ENCODE measurements around the gene ADPRS. TPM values are rescaled to one million over a fixed set of nuclear protein-coding genes. Genes with fewer than 3 reads are reported as not detected.

The ADPRS gene
- total RNA-seq, 5 donors from 2014 or later (not counting 1 experiment from before 2014, with no cell fraction given): 19.0 to 30.2 (median 28.1) TPM

- peak overlapping the region in 1 of 2 donors; percentile 77 for H3K27ac Mint-ChIP-seq
- Histone ChIP-seq H3K4me3 (ENCODE audit: control insufficient read depth in 1 of 2, extremely low read depth in 1 of 2, low read length in 1 of 2) (no peak overlapping the region), H3K9me3 (no peaks in the 10 kb centered on the region), H3K4me1 (ENCODE audit: control insufficient read depth in 1 of 2, extremely low read depth in 1 of 2, insufficient read depth in 2 of 2, low read length in 2 of 2) (no peaks in the 10 kb centered on the region), H3K27ac (ENCODE audit: low read length) (no peak overlapping the region), H3K36me3 (ENCODE audit: control insufficient read depth in 2 of 2, extremely low read depth in 1 of 2, insufficient read depth in 1 of 2, low read length in 1 of 2) (peaks cover 11 to 40% of the 10 kb centered on the region in 2 donors), H3K27me3 (replicated peaks in 1 of 2; ENCODE audit: control insufficient read depth in 2 of 2, extremely low read depth in 1 of 2, insufficient read depth in 2 of 2, low read length in 1 of 2) (no peaks in the 10 kb centered on the region)
- H3K36me3 Mint-ChIP-seq: peaks cover 28% of the 10 kb centered on the region
- ChIA-PET CTCF (interaction anchor here in 1 of 2 donors (0.6 to 1.6 kb wide), 2 partner anchors 146 to 150 kb away, joined by 3 to 5 read pairs; no protein-coding TSS in a partner anchor), POLR2A (no interaction called here)
- H3K4me3 Mint-ChIP-seq: no peak overlapping the region
- peaks cover 7 to 10% (median 8%) of the 10 kb centered on the region in 3 donors for H3K4me1 Mint-ChIP-seq
- no peak for DNase-seq
- no peaks in the 10 kb centered on the region for H3K9me3 Mint-ChIP-seq
- H3K27me3 Mint-ChIP-seq: no peaks in the 10 kb centered on the region
- ATAC-seq (replicated peaks in 1 of 4): no peak
These were observed 47.1 kb downstream of the ADPRS start for GRCh38 chr1:36135796-36136195.

DNA sequence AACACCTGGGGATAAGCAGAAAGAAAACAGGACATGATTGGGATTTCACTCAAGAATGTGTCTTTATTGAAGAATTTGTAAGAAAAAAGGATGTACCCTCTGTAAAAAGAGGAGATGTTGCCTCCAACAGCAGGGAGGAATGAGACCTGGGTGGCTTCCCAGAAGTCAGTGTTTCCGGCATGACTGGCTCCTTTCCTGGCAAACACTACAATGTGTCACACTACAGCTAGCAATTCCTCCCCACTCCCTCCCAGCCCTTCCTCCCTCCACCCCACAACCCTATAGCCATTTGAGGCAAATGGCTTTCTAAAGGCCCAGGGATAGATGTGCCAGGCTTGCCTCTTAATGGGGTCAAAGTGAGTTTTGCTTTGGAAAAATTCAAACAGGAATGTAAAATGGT, 47.8 kb downstream of the ADPRS start:
- no peaks in the 10 kb centered on the region for H3K27me3 ChIP-seq (replicated peaks in 1 of 2; ENCODE audit: control insufficient read depth in 2 of 2, extremely low read depth in 1 of 2, insufficient read depth in 2 of 2, low read length in 1 of 2)
- H3K4me3 Mint-ChIP-seq: no peak overlapping the region
- no peak overlapping the region for H3K4me3 ChIP-seq (ENCODE audit: control insufficient read depth in 1 of 2, extremely low read depth in 1 of 2, low read length in 1 of 2)
- no peaks in the 10 kb centered on the region for H3K27me3 Mint-ChIP-seq
- CTCF ChIA-PET: no interaction called here
- H3K9me3 ChIP-seq: no peaks in the 10 kb centered on the region
- H3K4me1 Mint-ChIP-seq: peaks cover 14 to 15% (median 14%) of the 10 kb centered on the region in 3 donors
- no peak overlapping the region for H3K27ac ChIP-seq (ENCODE audit: low read length)
- H3K4me1 ChIP-seq (ENCODE audit: control insufficient read depth in 1 of 2, extremely low read depth in 1 of 2, insufficient read depth in 2 of 2, low read length in 2 of 2): no peaks in the 10 kb centered on the region
- no CpG with 5 or more reads among the region's 1 CpG for WGBS (ENCODE audit: insufficient coverage)
- peaks cover 28% of the 10 kb centered on the region for H3K36me3 Mint-ChIP-seq
- DNase-seq (no peak), ATAC-seq (replicated peaks in 1 of 4) (no peak)
- H3K36me3 ChIP-seq (ENCODE audit: control insufficient read depth in 2 of 2, extremely low read depth in 1 of 2, insufficient read depth in 1 of 2, low read length in 1 of 2): peaks cover 11 to 40% of the 10 kb centered on the region in 2 donors
- H3K27ac Mint-ChIP-seq: peak overlapping the region in 1 of 2 donors; percentile 28
- H3K9me3 Mint-ChIP-seq: no peaks in the 10 kb centered on the region
- POLR2A ChIA-PET: interaction anchor here in 1 of 2 donors (0.6 kb wide), 2 partner anchors 25 to 29 kb away, joined by 3 to 4 read pairs; no protein-coding TSS in a partner anchor

- H3K27me3 ChIP-seq (replicated peaks in 1 of 2; ENCODE audit: control insufficient read depth in 2 of 2, extremely low read depth in 1 of 2, insufficient read depth in 2 of 2, low read length in 1 of 2): no peaks in the 10 kb centered on the region
These were observed 48.5 kb downstream of the ADPRS start for GRCh38 chr1:36137226-36137625.

GRCh38 chr1:36137776-36138175, 49.1 kb downstream of the ADPRS start:
- CTCF ChIA-PET: no interaction called here
- POLR2A ChIA-PET: interaction anchor here in 1 of 2 donors (0.5 kb wide), 1 partner anchor 116 kb away, joined by 5 read pairs; no protein-coding TSS in a partner anchor
- H3K9me3 ChIP-seq: no peaks in the 10 kb centered on the region
- ATAC-seq (replicated peaks in 1 of 4) (no peak), DNase-seq (no peak)
- Mint-ChIP-seq H3K4me1 (peaks cover 23% of the 10 kb centered on the region in 3 donors), H3K4me3 (no peak overlapping the region), H3K36me3 (peaks cover 28% of the 10 kb centered on the region), H3K27me3 (no peaks in the 10 kb centered on the region), H3K9me3 (no peaks in the 10 kb centered on the region), H3K27ac (no peak overlapping the region)
- H3K36me3 ChIP-seq (ENCODE audit: control insufficient read depth in 2 of 2, extremely low read depth in 1 of 2, insufficient read depth in 1 of 2, low read length in 1 of 2): peaks cover 11 to 40% of the 10 kb centered on the region in 2 donors
- no peaks in the 10 kb centered on the region for H3K27me3 ChIP-seq (replicated peaks in 1 of 2; ENCODE audit: control insufficient read depth in 2 of 2, extremely low read depth in 1 of 2, insufficient read depth in 2 of 2, low read length in 1 of 2)
- H3K27ac ChIP-seq (ENCODE audit: low read length): no peak overlapping the region
- H3K4me3 ChIP-seq (ENCODE audit: control insufficient read depth in 1 of 2, extremely low read depth in 1 of 2, low read length in 1 of 2): no peak overlapping the region
- H3K4me1 ChIP-seq (ENCODE audit: control insufficient read depth in 1 of 2, extremely low read depth in 1 of 2, insufficient read depth in 2 of 2, low read length in 2 of 2): peaks cover 0 to 2% of the 10 kb centered on the region in 2 experiments
- WGBS (ENCODE audit: insufficient coverage): 94% methylated on average over 2 of the region's 3 CpGs

More at GRCh38 chr1:36137226-36137625, 48.5 kb downstream of the ADPRS start:
- Mint-ChIP-seq H3K27me3 (no peaks in the 10 kb centered on the region), H3K9me3 (no peaks in the 10 kb centered on the region), H3K4me3 (no peak overlapping the region), H3K36me3 (peaks cover 28% of the 10 kb centered on the region), H3K27ac (no peak overlapping the region), H3K4me1 (peaks cover 18 to 21% (median 20%) of the 10 kb centered on the region in 3 donors)
- Histone ChIP-seq H3K4me3 (ENCODE audit: control insufficient read depth in 1 of 2, extremely low read depth in 1 of 2, low read length in 1 of 2) (no peak overlapping the region), H3K36me3 (ENCODE audit: control insufficient read depth in 2 of 2, extremely low read depth in 1 of 2, insufficient read depth in 1 of 2, low read length in 1 of 2) (peaks cover 11 to 40% of the 10 kb centered on the region in 2 donors), H3K27ac (ENCODE audit: low read length) (no peak overlapping the region), H3K4me1 (ENCODE audit: control insufficient read depth in 1 of 2, extremely low read depth in 1 of 2, insufficient read depth in 2 of 2, low read length in 2 of 2) (no peaks in the 10 kb centered on the region), H3K9me3 (no peaks in the 10 kb centered on the region)
- POLR2A ChIA-PET: interaction anchor here in 1 of 2 donors (0.6 kb wide), 1 partner anchor 30 kb away, joined by 4 read pairs; no protein-coding TSS in a partner anchor
- no peak for ATAC-seq (replicated peaks in 1 of 4)
- DNase-seq: no peak
- CTCF ChIA-PET: no interaction called here
- 100% methylated on average over 3 of the region's 5 CpGs for WGBS (ENCODE audit: insufficient coverage)

DNA sequence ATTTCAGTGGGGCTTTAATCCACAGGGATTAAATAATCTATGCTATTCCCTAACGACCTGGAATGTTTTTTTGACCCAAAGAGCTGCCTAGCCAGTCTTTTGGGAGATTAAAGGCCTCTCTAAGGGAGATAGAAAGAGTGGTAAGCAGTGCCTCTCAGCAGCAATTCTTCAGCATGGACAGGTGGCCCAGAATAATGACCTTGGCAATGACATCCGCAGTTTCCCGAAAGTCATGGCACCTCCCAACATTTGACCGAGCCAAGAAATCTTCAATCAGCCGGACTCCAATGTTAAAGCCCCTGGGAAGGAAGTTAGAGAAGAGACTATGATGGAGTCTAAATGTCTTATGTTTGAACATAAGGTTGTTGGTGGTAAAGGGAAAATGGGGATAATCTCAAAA, 50.8 kb downstream of the ADPRS start:
- Histone ChIP-seq H3K27ac (ENCODE audit: low read length) (no peak overlapping the region), H3K4me3 (ENCODE audit: control insufficient read depth in 1 of 2, extremely low read depth in 1 of 2, low read length in 1 of 2) (no peak overlapping the region), H3K4me1 (ENCODE audit: control insufficient read depth in 1 of 2, extremely low read depth in 1 of 2, insufficient read depth in 2 of 2, low read length in 2 of 2) (peaks cover 0 to 3% of the 10 kb centered on the region in 2 experiments), H3K9me3 (no peaks in the 10 kb centered on the region), H3K36me3 (ENCODE audit: control insufficient read depth in 2 of 2, extremely low read depth in 1 of 2, insufficient read depth in 1 of 2, low read length in 1 of 2) (peaks cover 11 to 40% of the 10 kb centered on the region in 2 donors), H3K27me3 (replicated peaks in 1 of 2; ENCODE audit: control insufficient read depth in 2 of 2, extremely low read depth in 1 of 2, insufficient read depth in 2 of 2, low read length in 1 of 2) (no peaks in the 10 kb centered on the region)
- CTCF ChIA-PET: interaction anchor here (1.2 kb wide), 2 partner anchors 9 to 10 kb away, joined by 3 to 4 read pairs; partner anchors contain the start of gene TRAPPC3 (in 1 of the 2)
- POLR2A ChIA-PET: no interaction called here
- H3K4me3 Mint-ChIP-seq: no peak overlapping the region
- H3K4me1 Mint-ChIP-seq: peaks cover 25 to 32% (median 31%) of the 10 kb centered on the region in 3 donors
- H3K27me3 Mint-ChIP-seq: no peaks in the 10 kb centered on the region
- H3K9me3 Mint-ChIP-seq: no peaks in the 10 kb centered on the region
- WGBS (ENCODE audit: insufficient coverage): 93% methylated on average over 2 of the region's 5 CpGs
- ATAC-seq (replicated peaks in 1 of 4) (no peak), DNase-seq (no peak)
- H3K27ac Mint-ChIP-seq: peak overlapping the region in 1 of 2 donors; percentile 22
- H3K36me3 Mint-ChIP-seq: peaks cover 28% of the 10 kb centered on the region

DNA sequence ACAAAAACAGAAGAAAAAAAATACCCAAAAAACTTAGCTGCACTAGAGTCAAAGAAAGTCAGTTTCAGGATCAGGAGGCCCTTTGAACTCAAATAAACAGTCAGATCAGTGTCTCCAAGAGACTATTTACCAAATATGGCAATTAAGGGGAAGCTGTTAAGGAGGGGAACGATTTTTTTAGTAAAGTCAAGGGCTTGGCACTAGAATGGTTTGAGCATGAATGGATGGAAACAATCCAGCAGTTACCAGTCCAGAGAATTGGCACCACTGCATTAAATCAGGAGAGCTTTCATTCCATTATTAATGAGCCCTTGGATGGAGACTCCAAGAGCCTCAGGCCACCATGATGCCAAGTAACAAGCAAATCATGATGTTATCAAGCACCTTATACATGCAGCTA, 53.4 kb downstream of the ADPRS start:
- DNase-seq (no peak), ATAC-seq (replicated peaks in 1 of 4) (no peak)
- Mint-ChIP-seq H3K27ac (peak overlapping the region in 1 of 2 donors; percentile 49), H3K4me1 (peaks cover 25 to 42% (median 40%) of the 10 kb centered on the region in 3 donors), H3K9me3 (no peaks in the 10 kb centered on the region), H3K4me3 (no peak overlapping the region), H3K27me3 (no peaks in the 10 kb centered on the region), H3K36me3 (peaks cover 21% of the 10 kb centered on the region)
- POLR2A ChIA-PET: interaction anchor here in 1 of 2 donors (0.6 kb wide), 1 partner anchor 254 kb away, joined by 7 read pairs; no protein-coding TSS in a partner anchor
- CTCF ChIA-PET: interaction anchor here in 1 of 2 donors (1.3 kb wide), 1 partner anchor 144 kb away, joined by 3 read pairs; no protein-coding TSS in a partner anchor
- no peaks in the 10 kb centered on the region for H3K27me3 ChIP-seq (replicated peaks in 1 of 2; ENCODE audit: control insufficient read depth in 2 of 2, extremely low read depth in 1 of 2, insufficient read depth in 2 of 2, low read length in 1 of 2)
- H3K9me3 ChIP-seq: no peaks in the 10 kb centered on the region
- H3K4me1 ChIP-seq (ENCODE audit: control insufficient read depth in 1 of 2, extremely low read depth in 1 of 2, insufficient read depth in 2 of 2, low read length in 2 of 2): peaks cover 0 to 3% of the 10 kb centered on the region in 2 experiments
- no peak overlapping the region for H3K27ac ChIP-seq (ENCODE audit: low read length)
- WGBS (ENCODE audit: insufficient coverage): no CpG with 5 or more reads among the region's 1 CpG
- H3K36me3 ChIP-seq (ENCODE audit: control insufficient read depth in 2 of 2, extremely low read depth in 1 of 2, insufficient read depth in 1 of 2, low read length in 1 of 2): peaks cover 9 to 26% of the 10 kb centered on the region in 2 donors
- H3K4me3 ChIP-seq (ENCODE audit: control insufficient read depth in 1 of 2, extremely low read depth in 1 of 2, low read length in 1 of 2): no peak overlapping the region

All from T-cell (primary cell).